ENCODE data around the gene TBX15. TPM values are rescaled to one million over a fixed set of nuclear protein-coding genes. Genes with fewer than 3 reads are reported as not detected.

The TBX15 gene
- total RNA-seq, 2 experiments from 2014 or later: not detected

GRCh38 chr1:118983558-118984041, 4.5 kb downstream of the TBX15 start:
- Mint-ChIP-seq H3K36me3 (ENCODE audit: low read depth) (peaks cover 3% of the 10 kb centered on the region), H3K4me1 (peaks cover 32% of the 10 kb centered on the region), H3K4me3 (no peak overlapping the region), H3K9me3 (ENCODE audit: low read depth) (peaks cover 2% of the 10 kb centered on the region), H3K27me3 (peaks cover 87% of the 10 kb centered on the region), H3K27ac (no peak overlapping the region)
- POLR2A ChIA-PET: no interaction called here
- CTCF ChIA-PET: no interaction called here
- ATAC-seq (no peak), DNase-seq (no peak)
- intact Hi-C loops (cut with DNase I, micrococcal nuclease): no loop called here

- CTCF ChIA-PET: no interaction called here
- DNase-seq: no peak
- POLR2A ChIA-PET: no interaction called here
- peaks cover 2% of the 10 kb centered on the region for H3K9me3 Mint-ChIP-seq (ENCODE audit: low read depth)
- H3K27me3 Mint-ChIP-seq: peaks cover 84% of the 10 kb centered on the region
- no peak overlapping the region for H3K27ac Mint-ChIP-seq
- peaks cover 32% of the 10 kb centered on the region for H3K4me1 Mint-ChIP-seq
- H3K4me3 Mint-ChIP-seq: no peak overlapping the region
- peaks cover 3% of the 10 kb centered on the region for H3K36me3 Mint-ChIP-seq (ENCODE audit: low read depth)
- intact Hi-C loops (cut with DNase I, micrococcal nuclease): no loop called here
- no peak for ATAC-seq
Measured at GRCh38 chr1:118982821-118983557, 5.2 kb downstream of the TBX15 start.

GRCh38 chr1:118982266-118982665, 5.9 kb downstream of the TBX15 start:
- ChIA-PET POLR2A (no interaction called here), CTCF (interaction anchor here (1.1 kb wide), 1 partner anchor 13 kb away, joined by 3 read pairs; no protein-coding TSS in a partner anchor)
- Mint-ChIP-seq H3K27me3 (peaks cover 85% of the 10 kb centered on the region), H3K4me3 (no peak overlapping the region), H3K27ac (no peak overlapping the region), H3K9me3 (ENCODE audit: low read depth) (peaks cover 2% of the 10 kb centered on the region), H3K4me1 (peaks cover 32% of the 10 kb centered on the region), H3K36me3 (ENCODE audit: low read depth) (peaks cover 3% of the 10 kb centered on the region)
- DNase-seq (no peak), ATAC-seq (no peak)
- intact Hi-C loops (cut with DNase I, micrococcal nuclease): no loop called here

- H3K27me3 Mint-ChIP-seq: peaks cover 78% of the 10 kb centered on the region
- no peak for ATAC-seq
- CTCF ChIA-PET: interaction anchor here (1.1 kb wide), 2 partner anchors 13 to 22 kb away, joined by 3 read pairs; no protein-coding TSS in a partner anchor
Measured at GRCh38 chr1:118981436-118981835, 6.7 kb downstream of the TBX15 start.

GRCh38 chr1:118979754-118980575, 8.2 kb downstream of the TBX15 start:
- ATAC-seq: no peak

More at GRCh38 chr1:118981436-118981835, 6.7 kb downstream of the TBX15 start:
- Mint-ChIP-seq H3K4me1 (peaks cover 27% of the 10 kb centered on the region), H3K4me3 (no peak overlapping the region), H3K36me3 (ENCODE audit: low read depth) (peaks cover 3% of the 10 kb centered on the region), H3K9me3 (ENCODE audit: low read depth) (peaks cover 2% of the 10 kb centered on the region), H3K27ac (no peak overlapping the region)
- intact Hi-C loops (cut with DNase I, micrococcal nuclease): no loop called here
- DNase-seq: no peak
- POLR2A ChIA-PET: no interaction called here

GRCh38 chr1:118978914-118979701, 9.0 kb downstream of the TBX15 start:
- H3K27me3 Mint-ChIP-seq: peaks cover 61% of the 10 kb centered on the region
- H3K9me3 Mint-ChIP-seq (ENCODE audit: low read depth): peaks cover 2% of the 10 kb centered on the region
- H3K4me3 Mint-ChIP-seq: no peak overlapping the region
- ChIA-PET CTCF (interaction anchor here (0.6 to 1.2 kb wide), 3 partner anchors 10 to 316 kb away, joined by 3 to 7 read pairs (median 3); no protein-coding TSS in a partner anchor), POLR2A (no interaction called here)
- no peak for DNase-seq
- ATAC-seq: no peak
- H3K36me3 Mint-ChIP-seq (ENCODE audit: low read depth): no peaks in the 10 kb centered on the region
- intact Hi-C loops (cut with DNase I, micrococcal nuclease): no loop called here
- H3K27ac Mint-ChIP-seq: no peak overlapping the region
- H3K4me1 Mint-ChIP-seq: peaks cover 12% of the 10 kb centered on the region

More at GRCh38 chr1:118979754-118980575, 8.2 kb downstream of the TBX15 start:
- Mint-ChIP-seq H3K27ac (no peak overlapping the region), H3K36me3 (ENCODE audit: low read depth) (peaks cover 3% of the 10 kb centered on the region), H3K9me3 (ENCODE audit: low read depth) (peaks cover 2% of the 10 kb centered on the region), H3K27me3 (peaks cover 67% of the 10 kb centered on the region), H3K4me3 (no peak overlapping the region), H3K4me1 (peaks cover 16% of the 10 kb centered on the region)
- ChIA-PET CTCF (no interaction called here), POLR2A (no interaction called here)
- DNase-seq: no peak
- intact Hi-C loops (cut with DNase I, micrococcal nuclease): no loop called here

- no peak overlapping the region for H3K4me3 Mint-ChIP-seq
- no peak for ATAC-seq
- H3K4me1 Mint-ChIP-seq: peaks cover 10% of the 10 kb centered on the region
- H3K36me3 Mint-ChIP-seq (ENCODE audit: low read depth): no peaks in the 10 kb centered on the region
- ChIA-PET CTCF (interaction anchor here (1.2 kb wide), 1 partner anchor 31 kb away, joined by 3 read pairs; no protein-coding TSS in a partner anchor), POLR2A (no interaction called here)
- intact Hi-C loops (cut with DNase I, micrococcal nuclease): no loop called here
- peaks cover 54% of the 10 kb centered on the region for H3K27me3 Mint-ChIP-seq
- H3K27ac Mint-ChIP-seq: no peak overlapping the region
- no peaks in the 10 kb centered on the region for H3K9me3 Mint-ChIP-seq (ENCODE audit: low read depth)
- no peak for DNase-seq
Measured at GRCh38 chr1:118977600-118977999, 10.5 kb downstream of the TBX15 start.

GRCh38 chr1:118974661-118975060, 13.5 kb downstream of the TBX15 start:
- Mint-ChIP-seq H3K27me3 (peaks cover 39% of the 10 kb centered on the region), H3K4me3 (no peak overlapping the region), H3K27ac (no peak overlapping the region), H3K4me1 (peaks cover 5% of the 10 kb centered on the region), H3K36me3 (ENCODE audit: low read depth) (no peaks in the 10 kb centered on the region), H3K9me3 (ENCODE audit: low read depth) (no peaks in the 10 kb centered on the region)
- intact Hi-C loops (cut with DNase I, micrococcal nuclease): no loop called here
- CTCF ChIA-PET: interaction anchor here (0.6 kb wide), 1 partner anchor 15 kb away, joined by 3 read pairs; no protein-coding TSS in a partner anchor
- POLR2A ChIA-PET: no interaction called here
- ATAC-seq: no peak
- no peak for DNase-seq

GRCh38 chr1:118973531-118974137, 14.5 kb downstream of the TBX15 start:
- intact Hi-C loops (cut with DNase I, micrococcal nuclease): no loop called here
- H3K4me1 Mint-ChIP-seq: no peaks in the 10 kb centered on the region

GRCh38 chr1:118973032-118973431, 15.1 kb downstream of the TBX15 start:
- intact Hi-C loops (cut with DNase I, micrococcal nuclease): no loop called here
- no peak overlapping the region for H3K4me3 Mint-ChIP-seq
- DNase-seq (no peak), ATAC-seq (no peak)
- H3K27ac Mint-ChIP-seq: no peak overlapping the region
- H3K36me3 Mint-ChIP-seq (ENCODE audit: low read depth): no peaks in the 10 kb centered on the region
- H3K4me1 Mint-ChIP-seq: no peaks in the 10 kb centered on the region
- H3K27me3 Mint-ChIP-seq: peaks cover 29% of the 10 kb centered on the region
- CTCF ChIA-PET: no interaction called here
- H3K9me3 Mint-ChIP-seq (ENCODE audit: low read depth): no peaks in the 10 kb centered on the region
- POLR2A ChIA-PET: no interaction called here

More at GRCh38 chr1:118973531-118974137, 14.5 kb downstream of the TBX15 start:
- no peaks in the 10 kb centered on the region for H3K9me3 Mint-ChIP-seq (ENCODE audit: low read depth)
- no peaks in the 10 kb centered on the region for H3K36me3 Mint-ChIP-seq (ENCODE audit: low read depth)
- H3K4me3 Mint-ChIP-seq: no peak overlapping the region
- no peak overlapping the region for H3K27ac Mint-ChIP-seq
- peaks cover 32% of the 10 kb centered on the region for H3K27me3 Mint-ChIP-seq
- ChIA-PET CTCF (no interaction called here), POLR2A (no interaction called here)
- ATAC-seq (no peak), DNase-seq (no peak)

- Mint-ChIP-seq H3K36me3 (ENCODE audit: low read depth) (no peaks in the 10 kb centered on the region), H3K9me3 (ENCODE audit: low read depth) (no peaks in the 10 kb centered on the region), H3K27ac (no peak overlapping the region), H3K4me3 (no peak overlapping the region), H3K4me1 (no peaks in the 10 kb centered on the region), H3K27me3 (peaks cover 21% of the 10 kb centered on the region)
- ChIA-PET POLR2A (no interaction called here), CTCF (no interaction called here)
- intact Hi-C loops (cut with DNase I, micrococcal nuclease): no loop called here
- DNase-seq: no peak
- no peak for ATAC-seq
Measured at GRCh38 chr1:118970451-118970850, 17.7 kb downstream of the TBX15 start.

Data from activated CD4-positive, alpha-beta T cell treated with anti-CD3 and anti-CD28 coated beads for 36 hours (primary cell).